HG03280 (cell line): ENCODE results near the gene PRDM7.
"Not testable (repeated sequence)": the region's sequence is repeated elsewhere in the genome, so short reads cannot be mapped to it uniquely, and the experiment has no call there.

Experiments used
- ATAC-seq: cut with Tn5 transposase; IDR thresholded peaks from one replicate; pipeline ENCODE4 v1.9.1; 2021; ENCODE audit warnings: mild to moderate bottlenecking, moderate library complexity; ENCODE audit not compliant: unreplicated experiment

PRDM7 gene

GRCh38 chr16:90015586-90016338, 61.4 kb downstream of the PRDM7 start:
- no peak for ATAC-seq

- no peak for ATAC-seq
Measured at GRCh38 chr16:90012991-90013745, 64.0 kb downstream of the PRDM7 start.

- no peak for ATAC-seq
Measured at GRCh38 chr16:90011908-90012501, 65.1 kb downstream of the PRDM7 start.

GRCh38 chr16:90011508-90011819, 65.7 kb downstream of the PRDM7 start:
- ATAC-seq: no peak

- ATAC-seq: no peak
Measured at GRCh38 chr16:90010676-90011507, 66.2 kb downstream of the PRDM7 start.

- no peak for ATAC-seq
Measured at GRCh38 chr16:90009172-90009899, 67.8 kb downstream of the PRDM7 start.

GRCh38 chr16:90008708-90009145, 68.4 kb downstream of the PRDM7 start:
- ATAC-seq: no peak

GRCh38 chr16:90007635-90008234, 69.4 kb downstream of the PRDM7 start:
- ATAC-seq: not testable (repeated sequence)

- no peak for ATAC-seq
Measured at GRCh38 chr16:90007015-90007414, 70.1 kb downstream of the PRDM7 start.
